Measurements from ENCODE around the gene BEND5.

DNA sequence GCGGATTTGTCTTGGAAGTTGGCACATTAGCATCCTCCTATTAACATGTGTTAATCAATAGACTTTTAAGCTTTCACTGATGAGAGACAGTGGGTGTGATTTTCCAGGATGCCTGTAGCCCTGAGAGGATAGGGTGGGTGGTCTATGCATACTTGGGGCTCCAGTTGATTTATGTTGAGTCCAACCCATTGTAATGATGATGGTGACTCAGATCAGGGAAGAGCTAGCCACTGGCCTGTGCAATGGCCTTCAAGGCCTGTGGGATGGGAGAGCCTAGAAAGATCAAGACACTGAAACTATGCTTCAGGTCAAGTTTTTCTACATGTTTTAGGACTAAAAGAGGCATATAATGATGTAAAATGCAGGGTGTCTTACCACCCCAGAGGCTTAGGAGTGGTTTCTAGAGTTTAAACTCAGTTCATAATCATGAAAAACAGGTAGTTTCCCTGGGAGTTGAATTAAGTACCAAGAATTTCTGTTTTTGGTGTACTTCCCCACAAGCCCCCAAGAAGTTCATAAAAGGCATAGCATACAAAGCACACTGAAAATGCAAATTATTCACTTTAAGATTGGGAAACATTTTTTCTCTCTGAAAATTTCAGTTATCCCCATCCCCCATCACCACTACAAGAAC, 19.9 kb downstream of the BEND5 start:
- no peak for TF ChIP-seq POLR2A (IDR thresholded peaks at IDR 0.05)
- TF ChIP-seq, protein P1, sequence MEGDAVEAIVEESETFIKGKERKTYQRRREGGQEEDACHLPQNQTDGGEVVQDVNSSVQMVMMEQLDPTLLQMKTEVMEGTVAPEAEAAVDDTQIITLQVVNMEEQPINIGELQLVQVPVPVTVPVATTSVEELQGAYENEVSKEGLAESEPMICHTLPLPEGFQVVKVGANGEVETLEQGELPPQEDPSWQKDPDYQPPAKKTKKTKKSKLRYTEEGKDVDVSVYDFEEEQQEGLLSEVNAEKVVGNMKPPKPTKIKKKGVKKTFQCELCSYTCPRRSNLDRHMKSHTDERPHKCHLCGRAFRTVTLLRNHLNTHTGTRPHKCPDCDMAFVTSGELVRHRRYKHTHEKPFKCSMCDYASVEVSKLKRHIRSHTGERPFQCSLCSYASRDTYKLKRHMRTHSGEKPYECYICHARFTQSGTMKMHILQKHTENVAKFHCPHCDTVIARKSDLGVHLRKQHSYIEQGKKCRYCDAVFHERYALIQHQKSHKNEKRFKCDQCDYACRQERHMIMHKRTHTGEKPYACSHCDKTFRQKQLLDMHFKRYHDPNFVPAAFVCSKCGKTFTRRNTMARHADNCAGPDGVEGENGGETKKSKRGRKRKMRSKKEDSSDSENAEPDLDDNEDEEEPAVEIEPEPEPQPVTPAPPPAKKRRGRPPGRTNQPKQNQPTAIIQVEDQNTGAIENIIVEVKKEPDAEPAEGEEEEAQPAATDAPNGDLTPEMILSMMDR (IDR thresholded peaks at IDR 0.05): no peak
